SK-N-SH (cell line): ENCODE data around the gene GTF2A1L. TPM values are rescaled to one million over a fixed set of nuclear protein-coding genes. Genes with fewer than 3 reads are reported as not detected.

Source experiments
- CTCF ChIA-PET: fragments of 300-600, 350-600 bp; formaldehyde crosslinking; extraction: SDS; loops from one replicate; lab custom pipeline; 2021; lab: Yijun Ruan, JAX
- POLR2A ChIA-PET: fragments of 350-600 bp; sonication (Branson Sonifier 250); formaldehyde crosslinking; extraction: SDS; loops from one replicate; lab custom pipeline; 2020; ENCODE audit warnings: antibody characterized with exemption, inconsistent platforms; lab: Yijun Ruan, JAX
- DNase-seq: peaks from one replicate; pipeline ENCODE4 v3.0.0; 2012
- H2AFZ ChIP-seq: fragments of 200-600 bp; sonication (generic); 2 replicates; pipeline ENCODE4 v1.8.1; 2016; ENCODE audit warnings: antibody characterized with exemption, mild to moderate bottlenecking, low read depth
- H3F3A ChIP-seq: fragments of 200-600 bp; sonication (generic); replicated peaks from 2 replicates; pipeline ENCODE3; 2016; ENCODE audit warnings: antibody characterized with exemption, mild to moderate bottlenecking; ENCODE audit not compliant: insufficient read depth
- H3K27ac ChIP-seq, 2 experiments: fragments of 200-500 bp in 1 of 2; fragments of 200-600 bp in 1 of 2; sonication (Bioruptor generic) in 1 of 2; sonication (generic), shearing (Covaris generic) in 1 of 2; 2 replicates each; pipeline versions ENCODE4 v1.5.1 to v1.6.1; 2014 to 2016; ENCODE audit warnings: low read depth in 2 of 2, inconsistent platforms in 1 of 2, low read length in 1 of 2, mild to moderate bottlenecking in 1 of 2, mixed read lengths in 1 of 2
- H3K27me3 ChIP-seq: fragments of 200-600 bp; sonication (generic), shearing (Covaris generic); 2 replicates; pipeline ENCODE4 v1.6.1; 2016; ENCODE audit warnings: mixed run types; ENCODE audit not compliant: insufficient read depth
- H3K36me3 ChIP-seq, 2 experiments: fragments of 200-500 bp in 1 of 2; fragments of 200-600 bp in 1 of 2; sonication (Bioruptor generic) in 1 of 2; sonication (generic) in 1 of 2; replicated peaks in 1 of 2; 2 replicates each; pipeline versions ENCODE3 to v1.5.1; 2014 to 2016; ENCODE audit warnings: low read length in 1 of 2, mild to moderate bottlenecking in 1 of 2; ENCODE audit not compliant: insufficient read depth in 2 of 2, control insufficient read depth in 1 of 2
- H3K4me1 ChIP-seq, 2 experiments: fragments of 200-500 bp in 1 of 2; fragments of 200-600 bp in 1 of 2; sonication (Bioruptor generic) in 1 of 2; sonication (generic), shearing (Covaris generic) in 1 of 2; 2 replicates each; pipeline versions ENCODE4 v1.5.1 to v1.6.1; 2014 to 2016; ENCODE audit warnings: low read depth in 1 of 2, low read length in 1 of 2, mixed run types in 1 of 2; ENCODE audit not compliant: insufficient read depth in 2 of 2, control insufficient read depth in 1 of 2
- H3K4me2 ChIP-seq: fragments of 200-600 bp; sonication (generic), shearing (Covaris generic); 2 replicates; pipeline ENCODE4 v1.6.1; 2017; ENCODE audit warnings: mixed run types
- H3K4me3 ChIP-seq, 2 experiments: fragments of 200-500 bp in 1 of 2; fragments of 200-600 bp in 1 of 2; sonication (Bioruptor generic) in 1 of 2; sonication (generic), shearing (Covaris generic) in 1 of 2; 2 replicates each; pipeline versions ENCODE4 v1.5.1 to v1.8.1; 2014 to 2016; ENCODE audit warnings: low read depth in 2 of 2, inconsistent platforms in 1 of 2, low read length in 1 of 2, mild to moderate bottlenecking in 1 of 2, mixed read lengths in 1 of 2, moderate library complexity in 1 of 2
- H3K79me2 ChIP-seq: fragments of 200-600 bp; sonication (generic); 2 replicates; pipeline ENCODE4 v1.8.1; 2017; ENCODE audit warnings: mild to moderate bottlenecking; ENCODE audit not compliant: insufficient read depth
- H3K9ac ChIP-seq: fragments of 200-600 bp; sonication (generic); 2 replicates; pipeline ENCODE4 v1.6.1; 2017; ENCODE audit warnings: mixed run types
- H3K9me2 ChIP-seq: fragments of 200-600 bp; sonication (generic); 2 replicates; pipeline ENCODE4 v1.6.1; 2017; ENCODE audit warnings: mixed run types
- H3K9me3 ChIP-seq: fragments of 200-600 bp; sonication (generic); 2 replicates; pipeline ENCODE4 v1.6.1; 2017; ENCODE audit warnings: mixed run types, mild to moderate bottlenecking, moderate library complexity
- H4K20me1 ChIP-seq: fragments of 200-600 bp; sonication (generic); 2 replicates; pipeline ENCODE4 v1.6.1; 2017; ENCODE audit warnings: mild to moderate bottlenecking, mixed run types; ENCODE audit not compliant: insufficient read depth
- CHD2 ChIP-seq: fragments of 150-350 bp; IDR thresholded peaks from 2 replicates; pipeline ENCODE4 v1.6.1; 2018; ENCODE audit warnings: low read length; ENCODE audit not compliant: partially characterized antibody
- CTCF ChIP-seq: fragments of 200-600 bp; sonication (generic); IDR thresholded peaks from 2 replicates; pipeline ENCODE4 v1.6.1; 2017; ENCODE audit warnings: antibody characterized with exemption, mild to moderate bottlenecking, moderate library complexity
- FOSL2 ChIP-seq: IDR thresholded peaks from 2 replicates; pipeline ENCODE4 v1.4.0; 2012; ENCODE audit warnings: low read depth, mild to moderate bottlenecking, moderate library complexity, borderline replicate concordance
- FOXJ3 ChIP-seq: sonication (generic); formaldehyde crosslinking; IDR thresholded peaks from 2 replicates; pipeline ENCODE4 v1.5.1; 2020; ENCODE audit warnings: mild to moderate bottlenecking, missing genetic modification reagents
- FOXM1 ChIP-seq: IDR thresholded peaks from 2 replicates; pipeline ENCODE4 v1.4.0; 2012; ENCODE audit warnings: low read depth, mild to moderate bottlenecking
- GABPA ChIP-seq: IDR thresholded peaks from 2 replicates; pipeline ENCODE4 v1.4.0; 2012; ENCODE audit warnings: low read depth, mild to moderate bottlenecking
- IRF3 ChIP-seq: fragments of 150-350 bp; IDR thresholded peaks from 2 replicates; pipeline ENCODE4 v1.6.1; 2016; ENCODE audit warnings: mild to moderate bottlenecking, low read depth, low read length
- JUND ChIP-seq: IDR thresholded peaks from 2 replicates; pipeline ENCODE4 v1.4.0; 2012
- MEF2A ChIP-seq: IDR thresholded peaks from 2 replicates; pipeline ENCODE4 v1.4.0; 2012; ENCODE audit warnings: low read depth, borderline replicate concordance
- MXI1 ChIP-seq: IDR thresholded peaks from 2 replicates; pipeline ENCODE4 v1.6.1; 2012; ENCODE audit warnings: mild to moderate bottlenecking, low read depth, low read length, improper control_type of control experiment
- NFIC ChIP-seq: IDR thresholded peaks from 2 replicates; pipeline ENCODE4 v1.4.0; 2012; ENCODE audit warnings: borderline replicate concordance
- POLR2AphosphoS5 ChIP-seq: IDR thresholded peaks from 2 replicates; pipeline ENCODE4 v1.6.1; 2012; ENCODE audit warnings: low read depth, low read length
- RAD21 ChIP-seq: IDR thresholded peaks from 2 replicates; pipeline ENCODE4 v1.6.1; 2012; ENCODE audit warnings: mild to moderate bottlenecking, low read length
- RXRA ChIP-seq: IDR thresholded peaks from 2 replicates; pipeline ENCODE4 v1.4.0; 2012; ENCODE audit warnings: low read depth, mild to moderate bottlenecking, borderline replicate concordance
- SIN3A ChIP-seq: IDR thresholded peaks from 2 replicates; pipeline ENCODE4 v1.6.1; 2012; ENCODE audit warnings: low read depth, mild to moderate bottlenecking, low read length, moderate library complexity, borderline replicate concordance
- TAF1 ChIP-seq: IDR thresholded peaks from 2 replicates; pipeline ENCODE4 v1.6.1; 2012; ENCODE audit warnings: low read depth, mild to moderate bottlenecking, low read length, moderate library complexity, borderline replicate concordance
- TCF12 ChIP-seq: IDR thresholded peaks from 2 replicates; pipeline ENCODE4 v1.4.0; 2012
- YY1 ChIP-seq: IDR thresholded peaks from 2 replicates; pipeline ENCODE4 v1.4.0; 2012; ENCODE audit warnings: low read depth, mild to moderate bottlenecking
- WGBS: methylation state at CpG from one replicate; pipeline ENCODE4 v1.1.6; 2017; ENCODE audit warnings: low lambda C conversion rate; 5-methylcytosine and 5-hydroxymethylcytosine counted together
- polyA plus RNA-seq, 3 experiments: library from polyadenylated mRNA; depleted of rRNA; stranded (reverse); fragments of >200 nt; gene quantifications; 2 replicates each; pipeline ENCODE4 v1.2.3, GENCODE V29; 2012
- TF ChIP-seq, protein P1 (sequence below): IDR thresholded peaks from 2 replicates; pipeline ENCODE4; 2012
- TF ChIP-seq, protein P2 (sequence below): IDR thresholded peaks from 2 replicates; pipeline ENCODE4 v1.6.1; 2012; ENCODE audit warnings: mild to moderate bottlenecking, low read depth, low read length, moderate library complexity

The GTF2A1L gene
- polyA plus RNA-seq, 1 of the 3 experiments (the other 2 are of a cell fraction) = 0.36 TPM

GRCh38 chr2:48725696-48726494 lies 108.2 kb downstream of the GTF2A1L start:
- no peaks in the 10 kb centered on the region for H3K9me2 ChIP-seq
- no peaks in the 10 kb centered on the region for H3K79me2 ChIP-seq
- H2AFZ ChIP-seq = no peak overlapping the region
- H3K9ac ChIP-seq = no peak overlapping the region
- TF ChIP-seq SIN3A = no peak
- no peak for TF ChIP-seq FOXM1
- TF ChIP-seq MXI1 = no peak
- TF ChIP-seq FOSL2 = no peak
- no peak for TF ChIP-seq TCF12
- TF ChIP-seq TAF1 = no peak
- no peak for TF ChIP-seq RXRA
- no peak for TF ChIP-seq YY1
- no peak for TF ChIP-seq IRF3
- TF ChIP-seq, protein P1, sequence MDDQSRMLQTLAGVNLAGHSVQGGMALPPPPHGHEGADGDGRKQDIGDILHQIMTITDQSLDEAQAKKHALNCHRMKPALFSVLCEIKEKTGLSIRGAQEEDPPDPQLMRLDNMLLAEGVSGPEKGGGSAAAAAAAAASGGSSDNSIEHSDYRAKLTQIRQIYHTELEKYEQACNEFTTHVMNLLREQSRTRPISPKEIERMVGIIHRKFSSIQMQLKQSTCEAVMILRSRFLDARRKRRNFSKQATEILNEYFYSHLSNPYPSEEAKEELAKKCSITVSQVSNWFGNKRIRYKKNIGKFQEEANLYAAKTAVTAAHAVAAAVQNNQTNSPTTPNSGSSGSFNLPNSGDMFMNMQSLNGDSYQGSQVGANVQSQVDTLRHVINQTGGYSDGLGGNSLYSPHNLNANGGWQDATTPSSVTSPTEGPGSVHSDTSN = no peak
- TF ChIP-seq NFIC = no peak
- no peak for TF ChIP-seq CHD2
- no peak for TF ChIP-seq RAD21
- no peak for TF ChIP-seq JUND
- no peak for TF ChIP-seq POLR2AphosphoS5
- TF ChIP-seq CTCF = no peak
- no peak for TF ChIP-seq MEF2A
- no peak for TF ChIP-seq GABPA
- TF ChIP-seq, protein P2, sequence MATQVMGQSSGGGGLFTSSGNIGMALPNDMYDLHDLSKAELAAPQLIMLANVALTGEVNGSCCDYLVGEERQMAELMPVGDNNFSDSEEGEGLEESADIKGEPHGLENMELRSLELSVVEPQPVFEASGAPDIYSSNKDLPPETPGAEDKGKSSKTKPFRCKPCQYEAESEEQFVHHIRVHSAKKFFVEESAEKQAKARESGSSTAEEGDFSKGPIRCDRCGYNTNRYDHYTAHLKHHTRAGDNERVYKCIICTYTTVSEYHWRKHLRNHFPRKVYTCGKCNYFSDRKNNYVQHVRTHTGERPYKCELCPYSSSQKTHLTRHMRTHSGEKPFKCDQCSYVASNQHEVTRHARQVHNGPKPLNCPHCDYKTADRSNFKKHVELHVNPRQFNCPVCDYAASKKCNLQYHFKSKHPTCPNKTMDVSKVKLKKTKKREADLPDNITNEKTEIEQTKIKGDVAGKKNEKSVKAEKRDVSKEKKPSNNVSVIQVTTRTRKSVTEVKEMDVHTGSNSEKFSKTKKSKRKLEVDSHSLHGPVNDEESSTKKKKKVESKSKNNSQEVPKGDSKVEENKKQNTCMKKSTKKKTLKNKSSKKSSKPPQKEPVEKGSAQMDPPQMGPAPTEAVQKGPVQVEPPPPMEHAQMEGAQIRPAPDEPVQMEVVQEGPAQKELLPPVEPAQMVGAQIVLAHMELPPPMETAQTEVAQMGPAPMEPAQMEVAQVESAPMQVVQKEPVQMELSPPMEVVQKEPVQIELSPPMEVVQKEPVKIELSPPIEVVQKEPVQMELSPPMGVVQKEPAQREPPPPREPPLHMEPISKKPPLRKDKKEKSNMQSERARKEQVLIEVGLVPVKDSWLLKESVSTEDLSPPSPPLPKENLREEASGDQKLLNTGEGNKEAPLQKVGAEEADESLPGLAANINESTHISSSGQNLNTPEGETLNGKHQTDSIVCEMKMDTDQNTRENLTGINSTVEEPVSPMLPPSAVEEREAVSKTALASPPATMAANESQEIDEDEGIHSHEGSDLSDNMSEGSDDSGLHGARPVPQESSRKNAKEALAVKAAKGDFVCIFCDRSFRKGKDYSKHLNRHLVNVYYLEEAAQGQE = no peak
- TF ChIP-seq FOXJ3 (CRISPR knock-in tag) = no peak
- no peaks in the 10 kb centered on the region for H3K9me3 ChIP-seq
- H3K4me3 ChIP-seq = no peak overlapping the region
- no peaks in the 10 kb centered on the region for H3F3A ChIP-seq
- ChIA-PET POLR2A (no interaction called here), CTCF (interaction anchor here (0.9 to 1.3 kb wide), 2 partner anchors 10 to 38 kb away, joined by 3 to 4 read pairs; no protein-coding TSS in a partner anchor)
- DNase-seq = no peak
- no peaks in the 10 kb centered on the region for H3K27me3 ChIP-seq
- no peaks in the 10 kb centered on the region; a peak in 1 of 4 replicates for H3K4me1 ChIP-seq
- H3K4me2 ChIP-seq = no peak overlapping the region
- no peaks in the 10 kb centered on the region for H3K36me3 ChIP-seq
- WGBS = 51% methylated on average over 7 of the region's 7 CpGs
- no peak overlapping the region for H3K27ac ChIP-seq
- H4K20me1 ChIP-seq = no peaks in the 10 kb centered on the region
